NCI-H2029 treated with DMSO at 0.1 percent for 48 hours (cell line): Measurements from ENCODE around the gene NKIRAS2.
"Not testable (repeated sequence)": the region's sequence is repeated elsewhere in the genome, so short reads cannot be mapped to it uniquely, and the experiment has no call there.

ENCODE experiments used
- DNase-seq: peaks from one replicate; lab custom pipeline; 2025; lab: John Stamatoyannopoulos, UW

NKIRAS2 gene

GRCh38 chr17:41998497-41998896, 21.4 kb upstream of the NKIRAS2 start:
- DNase-seq: no peak

- no peak for DNase-seq
Observed at GRCh38 chr17:42000413-42001133, 19.3 kb upstream of the NKIRAS2 start.

GRCh38 chr17:42001729-42002128, 18.2 kb upstream of the NKIRAS2 start:
- no peak for DNase-seq

GRCh38 chr17:42002175-42002791, 17.6 kb upstream of the NKIRAS2 start:
- DNase-seq: no peak

- DNase-seq: no peak
Observed at GRCh38 chr17:42002792-42003301, 17.0 kb upstream of the NKIRAS2 start.

GRCh38 chr17:42005166-42005565, 14.7 kb upstream of the NKIRAS2 start:
- no peak for DNase-seq

GRCh38 chr17:42009170-42009569, 10.7 kb upstream of the NKIRAS2 start:
- no peak for DNase-seq

GRCh38 chr17:42010266-42010680, 9.6 kb upstream of the NKIRAS2 start:
- not testable (repeated sequence) for DNase-seq

GRCh38 chr17:42010898-42011516, 8.9 kb upstream of the NKIRAS2 start:
- no peak for DNase-seq

- not testable (repeated sequence) for DNase-seq
Observed at GRCh38 chr17:42012363-42012762, 7.5 kb upstream of the NKIRAS2 start.

GRCh38 chr17:42013740-42014139, 6.2 kb upstream of the NKIRAS2 start:
- not testable (repeated sequence) for DNase-seq

- DNase-seq: no peak
Observed at GRCh38 chr17:42016411-42016831, 3.5 kb upstream of the NKIRAS2 start.

- peak; percentile 65 for DNase-seq
Observed at GRCh38 chr17:42016941-42017865, 2.7 kb upstream of the NKIRAS2 start, which contains the start of gene DNAJC7. DNAJC7 (minus strand) TSS chr17:42017439; CDS start chr17:42017416, 23 bp downstream.

GRCh38 chr17:42017866-42018200, 2.1 kb upstream of the NKIRAS2 start:
- DNase-seq: no peak

GRCh38 chr17:42018339-42018738, 1.6 kb upstream of the NKIRAS2 start:
- no peak for DNase-seq

GRCh38 chr17:42018988-42019387, 902 bp upstream of the NKIRAS2 start:
- no peak for DNase-seq

- DNase-seq: not testable (repeated sequence)
Observed at GRCh38 chr17:42020845-42021244, 955 bp downstream of the NKIRAS2 start.

- no peak for DNase-seq
Observed at GRCh38 chr17:42023524-42024349, 3.8 kb downstream of the NKIRAS2 start.

- DNase-seq: no peak
Observed at GRCh38 chr17:42025191-42025579, 5.3 kb downstream of the NKIRAS2 start.

GRCh38 chr17:42025936-42026335, 6.0 kb downstream of the NKIRAS2 start:
- DNase-seq: no peak
